ENCODE results near the gene LCP2.

Gene LCP2

GRCh38 chr5:170233358-170233892 lies 64.2 kb downstream of the LCP2 start:
- TF ChIP-seq ZFP3 (CRISPR knock-in tag; IDR thresholded peaks at IDR 0.05): no peak
- TF ChIP-seq ESRRG (CRISPR knock-in tag; IDR thresholded peaks at IDR 0.05): no peak
- TF ChIP-seq CREB5 (CRISPR knock-in tag; IDR thresholded peaks at IDR 0.05; ENCODE audit: low read depth): no peak
- TF ChIP-seq ZC3H10 (CRISPR knock-in tag; IDR thresholded peaks at IDR 0.05): no peak
- TF ChIP-seq ZNF565 (CRISPR knock-in tag; conservative IDR thresholded peaks at IDR 0.05; ENCODE audit: low read depth): no peak
- TF ChIP-seq TCF4 (CRISPR knock-in tag; IDR thresholded peaks at IDR 0.05; ENCODE audit: borderline replicate concordance): no peak
- TF ChIP-seq ZFP30 (CRISPR knock-in tag; IDR thresholded peaks at IDR 0.05): no peak
- TF ChIP-seq, protein P1, sequence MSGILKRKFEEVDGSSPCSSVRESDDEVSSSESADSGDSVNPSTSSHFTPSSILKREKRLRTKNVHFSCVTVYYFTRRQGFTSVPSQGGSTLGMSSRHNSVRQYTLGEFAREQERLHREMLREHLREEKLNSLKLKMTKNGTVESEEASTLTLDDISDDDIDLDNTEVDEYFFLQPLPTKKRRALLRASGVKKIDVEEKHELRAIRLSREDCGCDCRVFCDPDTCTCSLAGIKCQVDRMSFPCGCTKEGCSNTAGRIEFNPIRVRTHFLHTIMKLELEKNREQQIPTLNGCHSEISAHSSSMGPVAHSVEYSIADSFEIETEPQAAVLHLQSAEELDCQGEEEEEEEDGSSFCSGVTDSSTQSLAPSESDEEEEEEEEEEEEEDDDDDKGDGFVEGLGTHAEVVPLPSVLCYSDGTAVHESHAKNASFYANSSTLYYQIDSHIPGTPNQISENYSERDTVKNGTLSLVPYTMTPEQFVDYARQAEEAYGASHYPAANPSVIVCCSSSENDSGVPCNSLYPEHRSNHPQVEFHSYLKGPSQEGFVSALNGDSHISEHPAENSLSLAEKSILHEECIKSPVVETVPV (CRISPR knock-in tag; IDR thresholded peaks at IDR 0.05): no peak
- no peak for TF ChIP-seq GLIS3 (CRISPR knock-in tag; IDR thresholded peaks at IDR 0.05)
- TF ChIP-seq SNAI2 (CRISPR knock-in tag; IDR thresholded peaks at IDR 0.05): no peak
- no peak for TF ChIP-seq OSR1 (CRISPR knock-in tag; IDR thresholded peaks at IDR 0.05)
- no peak for TF ChIP-seq TOX (CRISPR knock-in tag; IDR thresholded peaks at IDR 0.05; ENCODE audit: borderline replicate concordance)
- no peak for TF ChIP-seq ARNTL (CRISPR knock-in tag; IDR thresholded peaks at IDR 0.05; ENCODE audit: borderline replicate concordance, low read depth)
- TF ChIP-seq BACH2 (CRISPR knock-in tag; IDR thresholded peaks at IDR 0.05; ENCODE audit: borderline replicate concordance): no peak
- TF ChIP-seq, protein P2, sequence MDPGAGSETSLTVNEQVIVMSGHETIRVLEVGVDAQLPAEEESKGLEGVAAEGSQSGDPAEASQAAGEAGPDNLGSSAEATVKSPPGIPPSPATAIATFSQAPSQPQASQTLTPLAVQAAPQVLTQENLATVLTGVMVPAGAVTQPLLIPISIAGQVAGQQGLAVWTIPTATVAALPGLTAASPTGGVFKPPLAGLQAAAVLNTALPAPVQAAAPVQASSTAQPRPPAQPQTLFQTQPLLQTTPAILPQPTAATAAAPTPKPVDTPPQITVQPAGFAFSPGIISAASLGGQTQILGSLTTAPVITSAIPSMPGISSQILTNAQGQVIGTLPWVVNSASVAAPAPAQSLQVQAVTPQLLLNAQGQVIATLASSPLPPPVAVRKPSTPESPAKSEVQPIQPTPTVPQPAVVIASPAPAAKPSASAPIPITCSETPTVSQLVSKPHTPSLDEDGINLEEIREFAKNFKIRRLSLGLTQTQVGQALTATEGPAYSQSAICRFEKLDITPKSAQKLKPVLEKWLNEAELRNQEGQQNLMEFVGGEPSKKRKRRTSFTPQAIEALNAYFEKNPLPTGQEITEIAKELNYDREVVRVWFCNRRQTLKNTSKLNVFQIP (CRISPR knock-in tag; IDR thresholded peaks at IDR 0.05; ENCODE audit: borderline replicate concordance, low read depth): no peak
- TF ChIP-seq ISL1 (CRISPR knock-in tag; IDR thresholded peaks at IDR 0.05): no peak
- no peak for TF ChIP-seq CSDC2 (CRISPR knock-in tag; IDR thresholded peaks at IDR 0.05)
- TF ChIP-seq ZNF8 (CRISPR knock-in tag; IDR thresholded peaks at IDR 0.05): no peak
- no peak for TF ChIP-seq TSHZ2 (CRISPR knock-in tag; IDR thresholded peaks at IDR 0.05)
- ATAC-seq: no peak

DNA sequence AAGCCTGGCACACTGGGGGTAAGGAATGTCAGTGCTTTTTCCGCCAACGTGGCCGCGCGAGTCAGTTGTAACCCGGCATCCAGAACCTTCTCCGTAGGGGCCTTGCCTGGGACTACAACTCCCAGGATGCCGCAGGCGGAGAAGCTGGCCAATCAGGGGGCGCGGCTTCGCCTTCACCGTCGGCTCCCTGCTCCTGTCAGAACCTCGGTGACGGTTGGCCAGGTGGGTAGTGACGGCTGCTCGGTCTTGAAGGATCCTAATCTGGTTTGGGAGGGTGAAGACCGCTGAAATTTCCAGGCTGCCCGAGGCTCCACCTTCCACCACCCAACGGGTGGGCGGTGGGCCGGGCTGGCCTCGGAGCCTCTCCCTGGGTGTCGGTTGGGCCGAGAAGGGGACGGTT lies 64.8 kb downstream of the LCP2 start, which contains the start of gene C5orf58:
Gene C5orf58, plus strand, starts transcription at position 200 of the 400 bp plus-strand sequence. CDS start 1,992 bp downstream, outside the sequence.
- no peak for ATAC-seq
- TF ChIP-seq BACH2 (CRISPR knock-in tag; IDR thresholded peaks at IDR 0.05; ENCODE audit: borderline replicate concordance) (no peak), RARB (CRISPR knock-in tag; IDR thresholded peaks at IDR 0.05) (no peak), CREB5 (CRISPR knock-in tag; IDR thresholded peaks at IDR 0.05; ENCODE audit: low read depth) (no peak), PPARA (CRISPR knock-in tag; IDR thresholded peaks at IDR 0.05; ENCODE audit: borderline replicate concordance) (no peak), ARNTL (CRISPR knock-in tag; IDR thresholded peaks at IDR 0.05; ENCODE audit: borderline replicate concordance, low read depth) (no peak), ISL1 (CRISPR knock-in tag; IDR thresholded peaks at IDR 0.05) (no peak), ZNF70 (CRISPR knock-in tag; IDR thresholded peaks at IDR 0.05) (no peak), ZFP30 (CRISPR knock-in tag; IDR thresholded peaks at IDR 0.05) (no peak), TCF4 (CRISPR knock-in tag; IDR thresholded peaks at IDR 0.05; ENCODE audit: borderline replicate concordance) (no peak), SNAI2 (CRISPR knock-in tag; IDR thresholded peaks at IDR 0.05) (no peak), TOX (CRISPR knock-in tag; IDR thresholded peaks at IDR 0.05; ENCODE audit: borderline replicate concordance) (no peak), TSHZ2 (CRISPR knock-in tag; IDR thresholded peaks at IDR 0.05) (no peak), ZNF8 (CRISPR knock-in tag; IDR thresholded peaks at IDR 0.05) (no peak), OSR1 (CRISPR knock-in tag; IDR thresholded peaks at IDR 0.05) (no peak)
- TF ChIP-seq, protein P3, sequence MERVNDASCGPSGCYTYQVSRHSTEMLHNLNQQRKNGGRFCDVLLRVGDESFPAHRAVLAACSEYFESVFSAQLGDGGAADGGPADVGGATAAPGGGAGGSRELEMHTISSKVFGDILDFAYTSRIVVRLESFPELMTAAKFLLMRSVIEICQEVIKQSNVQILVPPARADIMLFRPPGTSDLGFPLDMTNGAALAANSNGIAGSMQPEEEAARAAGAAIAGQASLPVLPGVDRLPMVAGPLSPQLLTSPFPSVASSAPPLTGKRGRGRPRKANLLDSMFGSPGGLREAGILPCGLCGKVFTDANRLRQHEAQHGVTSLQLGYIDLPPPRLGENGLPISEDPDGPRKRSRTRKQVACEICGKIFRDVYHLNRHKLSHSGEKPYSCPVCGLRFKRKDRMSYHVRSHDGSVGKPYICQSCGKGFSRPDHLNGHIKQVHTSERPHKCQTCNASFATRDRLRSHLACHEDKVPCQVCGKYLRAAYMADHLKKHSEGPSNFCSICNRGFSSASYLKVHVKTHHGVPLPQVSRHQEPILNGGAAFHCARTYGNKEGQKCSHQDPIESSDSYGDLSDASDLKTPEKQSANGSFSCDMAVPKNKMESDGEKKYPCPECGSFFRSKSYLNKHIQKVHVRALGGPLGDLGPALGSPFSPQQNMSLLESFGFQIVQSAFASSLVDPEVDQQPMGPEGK (CRISPR knock-in tag; IDR thresholded peaks at IDR 0.05; ENCODE audit: borderline replicate concordance): no peak
- TF ChIP-seq, protein P2 (CRISPR knock-in tag; IDR thresholded peaks at IDR 0.05; ENCODE audit: borderline replicate concordance, low read depth): no peak

Data from SK-N-SH treated with all-trans-retinoic acid at 6 μM for 48 hours (cell line).